Ishikawa (cell line): Measurements from ENCODE around the gene CCDC106.

ENCODE experiments used
- CEBPB ChIP-seq: IDR thresholded peaks from 2 replicates; pipeline ENCODE4 v1.6.1; 2012
- EP300 ChIP-seq: IDR thresholded peaks from 2 replicates; pipeline ENCODE4 v1.6.1; 2012; ENCODE audit warnings: borderline replicate concordance
- RAD21 ChIP-seq: IDR thresholded peaks from 2 replicates; pipeline ENCODE4 v1.6.1; 2012; ENCODE audit warnings: low read depth
- TCF12 ChIP-seq: IDR thresholded peaks from 2 replicates; pipeline ENCODE4 v1.6.1; 2012; ENCODE audit warnings: low read depth
- ZBTB7A ChIP-seq: IDR thresholded peaks from 2 replicates; pipeline ENCODE4 v1.6.1; 2012; ENCODE audit warnings: low read depth
- TF ChIP-seq, protein P1 (sequence below): IDR thresholded peaks from 2 replicates; pipeline ENCODE4 v1.6.1; 2012; ENCODE audit warnings: low read depth, mild to moderate bottlenecking
- TF ChIP-seq, protein P2 (sequence below): IDR thresholded peaks from 2 replicates; pipeline ENCODE4 v1.6.1; 2012

DNA sequence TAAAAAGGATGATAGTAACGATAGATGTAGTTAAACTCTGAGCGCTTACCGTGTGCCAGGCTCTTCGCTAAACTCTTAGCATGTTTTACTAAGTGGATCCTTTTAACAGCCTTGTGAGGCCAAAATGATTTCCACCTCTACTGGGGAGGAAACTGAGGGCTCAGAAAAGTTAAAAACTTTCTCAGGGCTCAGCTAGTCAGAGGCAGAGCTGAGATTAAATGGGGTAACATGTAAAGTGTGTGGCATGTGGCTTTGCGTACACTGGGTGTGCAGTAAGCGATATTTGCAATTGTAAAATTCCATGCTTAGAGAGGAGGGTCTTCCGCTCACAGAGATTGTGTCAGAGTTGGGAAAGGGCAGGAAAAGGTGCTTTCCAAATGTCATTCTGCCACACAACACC is 8.5 kb downstream of the CCDC106 start:
- no peak for TF ChIP-seq CEBPB
- TF ChIP-seq ZBTB7A: no peak
- TF ChIP-seq RAD21: no peak
- no peak for TF ChIP-seq EP300
- TF ChIP-seq, protein P1, sequence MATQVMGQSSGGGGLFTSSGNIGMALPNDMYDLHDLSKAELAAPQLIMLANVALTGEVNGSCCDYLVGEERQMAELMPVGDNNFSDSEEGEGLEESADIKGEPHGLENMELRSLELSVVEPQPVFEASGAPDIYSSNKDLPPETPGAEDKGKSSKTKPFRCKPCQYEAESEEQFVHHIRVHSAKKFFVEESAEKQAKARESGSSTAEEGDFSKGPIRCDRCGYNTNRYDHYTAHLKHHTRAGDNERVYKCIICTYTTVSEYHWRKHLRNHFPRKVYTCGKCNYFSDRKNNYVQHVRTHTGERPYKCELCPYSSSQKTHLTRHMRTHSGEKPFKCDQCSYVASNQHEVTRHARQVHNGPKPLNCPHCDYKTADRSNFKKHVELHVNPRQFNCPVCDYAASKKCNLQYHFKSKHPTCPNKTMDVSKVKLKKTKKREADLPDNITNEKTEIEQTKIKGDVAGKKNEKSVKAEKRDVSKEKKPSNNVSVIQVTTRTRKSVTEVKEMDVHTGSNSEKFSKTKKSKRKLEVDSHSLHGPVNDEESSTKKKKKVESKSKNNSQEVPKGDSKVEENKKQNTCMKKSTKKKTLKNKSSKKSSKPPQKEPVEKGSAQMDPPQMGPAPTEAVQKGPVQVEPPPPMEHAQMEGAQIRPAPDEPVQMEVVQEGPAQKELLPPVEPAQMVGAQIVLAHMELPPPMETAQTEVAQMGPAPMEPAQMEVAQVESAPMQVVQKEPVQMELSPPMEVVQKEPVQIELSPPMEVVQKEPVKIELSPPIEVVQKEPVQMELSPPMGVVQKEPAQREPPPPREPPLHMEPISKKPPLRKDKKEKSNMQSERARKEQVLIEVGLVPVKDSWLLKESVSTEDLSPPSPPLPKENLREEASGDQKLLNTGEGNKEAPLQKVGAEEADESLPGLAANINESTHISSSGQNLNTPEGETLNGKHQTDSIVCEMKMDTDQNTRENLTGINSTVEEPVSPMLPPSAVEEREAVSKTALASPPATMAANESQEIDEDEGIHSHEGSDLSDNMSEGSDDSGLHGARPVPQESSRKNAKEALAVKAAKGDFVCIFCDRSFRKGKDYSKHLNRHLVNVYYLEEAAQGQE: no peak
- no peak for TF ChIP-seq TCF12
- TF ChIP-seq, protein P2, sequence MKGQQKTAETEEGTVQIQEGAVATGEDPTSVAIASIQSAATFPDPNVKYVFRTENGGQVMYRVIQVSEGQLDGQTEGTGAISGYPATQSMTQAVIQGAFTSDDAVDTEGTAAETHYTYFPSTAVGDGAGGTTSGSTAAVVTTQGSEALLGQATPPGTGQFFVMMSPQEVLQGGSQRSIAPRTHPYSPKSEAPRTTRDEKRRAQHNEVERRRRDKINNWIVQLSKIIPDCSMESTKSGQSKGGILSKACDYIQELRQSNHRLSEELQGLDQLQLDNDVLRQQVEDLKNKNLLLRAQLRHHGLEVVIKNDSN: no peak
